ENCODE measurements around the gene YIF1B.
A peak's percentile ranks its signal among the peaks of the same experiment; 100 is the strongest.

YIF1B gene

GRCh38 chr19:38335949-38336637 is 20.3 kb upstream of the YIF1B start:
- TF ChIP-seq ZNF70 (CRISPR knock-in tag; IDR thresholded peaks at IDR 0.05) (peak; percentile 56; the same call in 1 of the 2 replicates), ESRRG (CRISPR knock-in tag; IDR thresholded peaks at IDR 0.05) (no peak), ISL1 (CRISPR knock-in tag; IDR thresholded peaks at IDR 0.05) (no peak)
- ATAC-seq: peak; percentile 91

GRCh38 chr19:38333245-38333644 is 17.5 kb upstream of the YIF1B start:
- no peak for ATAC-seq
- TF ChIP-seq GLIS3 (CRISPR knock-in tag; IDR thresholded peaks at IDR 0.05): no peak

GRCh38 chr19:38331728-38332127 is 16.0 kb upstream of the YIF1B start:
- ATAC-seq: no peak
- TF ChIP-seq OSR1 (CRISPR knock-in tag; IDR thresholded peaks at IDR 0.05) (no peak), GLIS3 (CRISPR knock-in tag; IDR thresholded peaks at IDR 0.05) (no peak), TSHZ2 (CRISPR knock-in tag; IDR thresholded peaks at IDR 0.05) (no peak), TCF4 (CRISPR knock-in tag; IDR thresholded peaks at IDR 0.05; ENCODE audit: borderline replicate concordance) (no peak), ZFP3 (CRISPR knock-in tag; IDR thresholded peaks at IDR 0.05) (no peak), ESRRG (CRISPR knock-in tag; IDR thresholded peaks at IDR 0.05) (no peak), PPARA (CRISPR knock-in tag; IDR thresholded peaks at IDR 0.05; ENCODE audit: borderline replicate concordance) (no peak), ISL1 (CRISPR knock-in tag; IDR thresholded peaks at IDR 0.05) (no peak), RARB (CRISPR knock-in tag; IDR thresholded peaks at IDR 0.05) (no peak), ZFP30 (CRISPR knock-in tag; IDR thresholded peaks at IDR 0.05) (no peak), ARNTL (CRISPR knock-in tag; IDR thresholded peaks at IDR 0.05; ENCODE audit: borderline replicate concordance, low read depth) (no peak), ZNF565 (CRISPR knock-in tag; conservative IDR thresholded peaks at IDR 0.05; ENCODE audit: low read depth) (no peak), ZNF8 (CRISPR knock-in tag; IDR thresholded peaks at IDR 0.05) (no peak)

- TF ChIP-seq PPARA (CRISPR knock-in tag; IDR thresholded peaks at IDR 0.05; ENCODE audit: borderline replicate concordance): no peak
- TF ChIP-seq ZFP30 (CRISPR knock-in tag; IDR thresholded peaks at IDR 0.05): no peak
- TF ChIP-seq POU6F1 (CRISPR knock-in tag; IDR thresholded peaks at IDR 0.05; ENCODE audit: borderline replicate concordance, low read depth): no peak
- no peak for TF ChIP-seq ISL1 (CRISPR knock-in tag; IDR thresholded peaks at IDR 0.05)
- no peak for TF ChIP-seq ZNF565 (CRISPR knock-in tag; conservative IDR thresholded peaks at IDR 0.05; ENCODE audit: low read depth)
- no peak for TF ChIP-seq CSRNP3 (CRISPR knock-in tag; IDR thresholded peaks at IDR 0.05)
- no peak for TF ChIP-seq ZFP3 (CRISPR knock-in tag; IDR thresholded peaks at IDR 0.05)
- no peak for TF ChIP-seq BACH2 (CRISPR knock-in tag; IDR thresholded peaks at IDR 0.05; ENCODE audit: borderline replicate concordance)
- TF ChIP-seq OSR1 (CRISPR knock-in tag; IDR thresholded peaks at IDR 0.05): no peak
- TF ChIP-seq GLIS3 (CRISPR knock-in tag; IDR thresholded peaks at IDR 0.05): no peak
- no peak for TF ChIP-seq TSHZ2 (CRISPR knock-in tag; IDR thresholded peaks at IDR 0.05)
- no peak for TF ChIP-seq ZC3H10 (CRISPR knock-in tag; IDR thresholded peaks at IDR 0.05)
- TF ChIP-seq RARB (CRISPR knock-in tag; IDR thresholded peaks at IDR 0.05): no peak
- TF ChIP-seq TCF4 (CRISPR knock-in tag; IDR thresholded peaks at IDR 0.05; ENCODE audit: borderline replicate concordance): no peak
- no peak for TF ChIP-seq TOX (CRISPR knock-in tag; IDR thresholded peaks at IDR 0.05; ENCODE audit: borderline replicate concordance)
- TF ChIP-seq ZNF8 (CRISPR knock-in tag; IDR thresholded peaks at IDR 0.05): no peak
- no peak for ATAC-seq
Measured at GRCh38 chr19:38329651-38330050, 13.9 kb upstream of the YIF1B start.
